Transverse colon (tissue), 4 donors: ENCODE results near the gene TSPAN17.

Experiments used
- POLR2A ChIP-seq: fragments of 450-650 bp; IDR thresholded peaks from one replicate; pipeline ENCODE4 v1.6.1; 2016; ENCODE audit warnings: antibody characterized with exemption, mild to moderate bottlenecking, moderate library complexity
- POLR2AphosphoS5 ChIP-seq, 3 donors: sonication (generic); formaldehyde crosslinking; IDR thresholded peaks; one replicate each; pipeline ENCODE4 v1.6.1; 2016; ENCODE audit warnings: antibody characterized with exemption in 3 of 3
- TF ChIP-seq, protein P1 (sequence below), 5 experiments: fragments of 200-600 bp in 3 of 5; fragments of 450-650 bp in 2 of 5; sonication (generic) in 3 of 5; IDR thresholded peaks; 1 replicate in 2 of 5; 2 replicates in 3 of 5; pipeline ENCODE4 v1.5.1; 2016 to 2017; ENCODE audit warnings: antibody characterized with exemption in 5 of 5, inconsistent platforms in 3 of 5, mild to moderate bottlenecking in 2 of 5, moderate library complexity in 1 of 5

DNA sequence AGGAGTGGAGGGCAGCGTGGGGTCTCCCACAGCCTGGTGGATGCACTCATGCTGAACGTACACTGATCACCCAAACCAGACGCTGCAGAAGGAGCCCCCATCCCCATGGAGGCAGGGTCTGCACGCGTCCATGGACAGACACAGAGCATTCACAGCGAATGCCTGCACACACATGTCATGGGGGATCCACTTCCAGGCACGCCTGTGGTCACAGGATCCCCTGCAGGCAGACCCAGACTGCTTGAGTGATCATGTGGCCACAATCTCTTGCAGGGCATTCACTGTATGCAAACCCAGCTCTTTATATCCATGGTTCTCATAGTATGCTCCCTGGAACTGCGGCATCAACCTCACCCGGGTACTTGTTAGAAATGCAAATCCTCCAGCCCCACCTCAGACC lies 22.3 kb upstream of the TSPAN17 start:
- TF ChIP-seq, protein P1, sequence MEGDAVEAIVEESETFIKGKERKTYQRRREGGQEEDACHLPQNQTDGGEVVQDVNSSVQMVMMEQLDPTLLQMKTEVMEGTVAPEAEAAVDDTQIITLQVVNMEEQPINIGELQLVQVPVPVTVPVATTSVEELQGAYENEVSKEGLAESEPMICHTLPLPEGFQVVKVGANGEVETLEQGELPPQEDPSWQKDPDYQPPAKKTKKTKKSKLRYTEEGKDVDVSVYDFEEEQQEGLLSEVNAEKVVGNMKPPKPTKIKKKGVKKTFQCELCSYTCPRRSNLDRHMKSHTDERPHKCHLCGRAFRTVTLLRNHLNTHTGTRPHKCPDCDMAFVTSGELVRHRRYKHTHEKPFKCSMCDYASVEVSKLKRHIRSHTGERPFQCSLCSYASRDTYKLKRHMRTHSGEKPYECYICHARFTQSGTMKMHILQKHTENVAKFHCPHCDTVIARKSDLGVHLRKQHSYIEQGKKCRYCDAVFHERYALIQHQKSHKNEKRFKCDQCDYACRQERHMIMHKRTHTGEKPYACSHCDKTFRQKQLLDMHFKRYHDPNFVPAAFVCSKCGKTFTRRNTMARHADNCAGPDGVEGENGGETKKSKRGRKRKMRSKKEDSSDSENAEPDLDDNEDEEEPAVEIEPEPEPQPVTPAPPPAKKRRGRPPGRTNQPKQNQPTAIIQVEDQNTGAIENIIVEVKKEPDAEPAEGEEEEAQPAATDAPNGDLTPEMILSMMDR (IDR thresholded peaks at IDR 0.05) = no peak
- TF ChIP-seq POLR2AphosphoS5 (IDR thresholded peaks at IDR 0.05) (no peak), POLR2A (no peak)
